ENCODE data around the gene SAP30BP.

The SAP30BP gene

DNA sequence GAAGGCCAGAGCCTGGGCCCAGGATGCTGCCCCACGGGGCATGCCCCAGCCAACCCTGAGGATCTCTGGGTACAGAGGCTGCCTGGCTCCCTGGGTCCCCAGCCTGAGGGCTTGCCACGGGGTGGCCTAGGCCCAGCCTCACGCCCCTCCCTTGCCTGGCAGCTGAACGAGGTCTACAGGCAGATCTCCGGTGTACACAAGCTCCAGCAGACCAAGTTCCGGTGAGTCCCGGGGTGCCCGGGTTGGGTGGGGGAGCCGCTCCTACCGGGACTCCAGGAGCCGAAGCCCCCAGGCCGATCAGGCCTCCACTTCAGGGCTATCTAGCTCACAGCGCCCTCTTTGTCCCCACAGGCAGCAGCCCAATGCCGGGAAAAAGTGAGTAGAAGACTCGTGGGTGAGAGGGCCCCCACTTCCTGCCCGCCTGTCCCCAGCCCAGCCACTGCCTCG lies 73.5 kb downstream of the SAP30BP start:
- H3K4me3 Mint-ChIP-seq: no peak overlapping the region
- TF ChIP-seq, protein P1, sequence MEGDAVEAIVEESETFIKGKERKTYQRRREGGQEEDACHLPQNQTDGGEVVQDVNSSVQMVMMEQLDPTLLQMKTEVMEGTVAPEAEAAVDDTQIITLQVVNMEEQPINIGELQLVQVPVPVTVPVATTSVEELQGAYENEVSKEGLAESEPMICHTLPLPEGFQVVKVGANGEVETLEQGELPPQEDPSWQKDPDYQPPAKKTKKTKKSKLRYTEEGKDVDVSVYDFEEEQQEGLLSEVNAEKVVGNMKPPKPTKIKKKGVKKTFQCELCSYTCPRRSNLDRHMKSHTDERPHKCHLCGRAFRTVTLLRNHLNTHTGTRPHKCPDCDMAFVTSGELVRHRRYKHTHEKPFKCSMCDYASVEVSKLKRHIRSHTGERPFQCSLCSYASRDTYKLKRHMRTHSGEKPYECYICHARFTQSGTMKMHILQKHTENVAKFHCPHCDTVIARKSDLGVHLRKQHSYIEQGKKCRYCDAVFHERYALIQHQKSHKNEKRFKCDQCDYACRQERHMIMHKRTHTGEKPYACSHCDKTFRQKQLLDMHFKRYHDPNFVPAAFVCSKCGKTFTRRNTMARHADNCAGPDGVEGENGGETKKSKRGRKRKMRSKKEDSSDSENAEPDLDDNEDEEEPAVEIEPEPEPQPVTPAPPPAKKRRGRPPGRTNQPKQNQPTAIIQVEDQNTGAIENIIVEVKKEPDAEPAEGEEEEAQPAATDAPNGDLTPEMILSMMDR (IDR thresholded peaks at IDR 0.05; ENCODE audit: unreplicated experiment in 3 of 3): no peak
- H3K27me3 Mint-ChIP-seq (ENCODE audit: low read depth): peaks cover 3% of the 10 kb centered on the region
- no peaks in the 10 kb centered on the region for H3K36me3 Mint-ChIP-seq (ENCODE audit: low read depth)
- no peaks in the 10 kb centered on the region for H3K4me1 Mint-ChIP-seq
- H3K27ac Mint-ChIP-seq: no peak overlapping the region
- H3K9me3 Mint-ChIP-seq: no peaks in the 10 kb centered on the region

DNA sequence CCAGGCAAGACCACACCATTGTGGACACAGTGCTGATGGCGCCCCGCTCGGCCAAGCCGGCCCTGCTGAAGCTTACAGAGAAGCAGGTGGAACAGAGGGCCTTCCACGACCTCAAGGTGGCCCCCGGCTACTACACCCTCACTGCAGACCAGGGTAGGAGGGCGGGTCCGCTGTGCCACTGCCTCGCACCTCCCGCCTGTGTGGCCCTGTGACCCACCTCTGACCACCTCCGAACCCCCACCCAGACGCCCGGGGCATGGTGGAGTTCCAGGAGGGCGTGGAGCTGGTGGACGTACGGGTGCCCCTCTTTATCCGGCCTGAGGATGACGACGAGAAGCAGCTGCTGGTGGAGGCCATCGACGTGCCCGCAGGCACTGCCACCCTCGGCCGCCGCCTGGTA lies 75.2 kb downstream of the SAP30BP start:
- H3K27me3 Mint-ChIP-seq (ENCODE audit: low read depth): no peaks in the 10 kb centered on the region
- H3K4me3 Mint-ChIP-seq: no peak overlapping the region
- H3K4me1 Mint-ChIP-seq: no peaks in the 10 kb centered on the region
- H3K9me3 Mint-ChIP-seq: no peaks in the 10 kb centered on the region
- H3K36me3 Mint-ChIP-seq (ENCODE audit: low read depth): no peaks in the 10 kb centered on the region
- TF ChIP-seq, protein P1 (IDR thresholded peaks at IDR 0.05; ENCODE audit: unreplicated experiment in 3 of 3): no peak
- no peak overlapping the region for H3K27ac Mint-ChIP-seq

DNA sequence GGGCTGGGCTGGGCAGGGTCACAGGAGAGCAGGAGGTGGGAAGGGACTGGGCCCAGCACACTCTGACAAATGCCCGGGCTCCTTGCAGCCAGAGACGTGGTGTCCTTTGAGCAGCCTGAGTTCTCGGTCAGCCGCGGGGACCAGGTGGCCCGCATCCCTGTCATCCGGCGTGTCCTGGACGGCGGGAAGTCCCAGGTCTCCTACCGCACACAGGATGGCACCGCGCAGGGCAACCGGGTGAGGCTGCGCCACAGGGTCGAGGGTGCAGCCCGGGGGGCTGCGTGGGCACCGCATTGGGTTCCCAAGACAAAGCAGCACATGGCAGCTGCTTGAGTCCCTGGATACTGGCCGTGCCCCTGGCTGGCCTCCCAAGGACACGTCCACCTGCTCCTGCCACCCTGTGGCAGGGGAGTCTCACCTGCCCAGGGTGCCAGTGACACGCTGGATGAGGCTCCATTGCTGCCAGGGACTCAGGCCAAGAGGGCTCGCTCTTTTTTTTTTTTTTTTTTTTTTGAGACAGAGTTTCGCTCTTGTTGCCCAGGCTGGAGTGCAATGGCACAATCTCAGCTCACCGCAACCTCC lies 76.6 kb downstream of the SAP30BP start:
- Mint-ChIP-seq H3K9me3 (no peaks in the 10 kb centered on the region), H3K27me3 (ENCODE audit: low read depth) (no peaks in the 10 kb centered on the region), H3K36me3 (ENCODE audit: low read depth) (no peaks in the 10 kb centered on the region), H3K27ac (no peak overlapping the region), H3K4me3 (no peak overlapping the region), H3K4me1 (no peaks in the 10 kb centered on the region)
- TF ChIP-seq, protein P1 (IDR thresholded peaks at IDR 0.05; ENCODE audit: unreplicated experiment in 3 of 3): no peak

DNA sequence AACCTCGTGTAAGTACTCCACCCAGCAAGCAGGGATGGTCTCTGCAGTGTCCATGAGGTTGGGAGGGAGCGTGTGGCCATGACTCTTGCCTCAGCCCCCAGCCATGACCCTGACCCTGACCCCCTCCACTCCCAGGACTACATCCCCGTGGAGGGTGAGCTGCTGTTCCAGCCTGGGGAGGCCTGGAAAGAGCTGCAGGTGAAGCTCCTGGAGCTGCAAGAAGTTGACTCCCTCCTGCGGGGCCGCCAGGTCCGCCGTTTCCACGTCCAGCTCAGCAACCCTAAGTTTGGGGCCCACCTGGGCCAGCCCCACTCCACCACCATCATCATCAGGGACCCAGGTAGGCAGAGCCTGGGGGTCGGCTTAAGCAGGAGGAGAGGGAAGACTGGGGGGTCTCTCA lies 81.6 kb downstream of the SAP30BP start:
- H3K9me3 Mint-ChIP-seq: no peaks in the 10 kb centered on the region
- TF ChIP-seq, protein P1 (IDR thresholded peaks at IDR 0.05; ENCODE audit: unreplicated experiment in 3 of 3): no peak
- no peaks in the 10 kb centered on the region for H3K27me3 Mint-ChIP-seq (ENCODE audit: low read depth)
- H3K27ac Mint-ChIP-seq: no peak overlapping the region
- H3K4me1 Mint-ChIP-seq: no peaks in the 10 kb centered on the region
- H3K36me3 Mint-ChIP-seq (ENCODE audit: low read depth): no peaks in the 10 kb centered on the region
- H3K4me3 Mint-ChIP-seq: no peak overlapping the region

DNA sequence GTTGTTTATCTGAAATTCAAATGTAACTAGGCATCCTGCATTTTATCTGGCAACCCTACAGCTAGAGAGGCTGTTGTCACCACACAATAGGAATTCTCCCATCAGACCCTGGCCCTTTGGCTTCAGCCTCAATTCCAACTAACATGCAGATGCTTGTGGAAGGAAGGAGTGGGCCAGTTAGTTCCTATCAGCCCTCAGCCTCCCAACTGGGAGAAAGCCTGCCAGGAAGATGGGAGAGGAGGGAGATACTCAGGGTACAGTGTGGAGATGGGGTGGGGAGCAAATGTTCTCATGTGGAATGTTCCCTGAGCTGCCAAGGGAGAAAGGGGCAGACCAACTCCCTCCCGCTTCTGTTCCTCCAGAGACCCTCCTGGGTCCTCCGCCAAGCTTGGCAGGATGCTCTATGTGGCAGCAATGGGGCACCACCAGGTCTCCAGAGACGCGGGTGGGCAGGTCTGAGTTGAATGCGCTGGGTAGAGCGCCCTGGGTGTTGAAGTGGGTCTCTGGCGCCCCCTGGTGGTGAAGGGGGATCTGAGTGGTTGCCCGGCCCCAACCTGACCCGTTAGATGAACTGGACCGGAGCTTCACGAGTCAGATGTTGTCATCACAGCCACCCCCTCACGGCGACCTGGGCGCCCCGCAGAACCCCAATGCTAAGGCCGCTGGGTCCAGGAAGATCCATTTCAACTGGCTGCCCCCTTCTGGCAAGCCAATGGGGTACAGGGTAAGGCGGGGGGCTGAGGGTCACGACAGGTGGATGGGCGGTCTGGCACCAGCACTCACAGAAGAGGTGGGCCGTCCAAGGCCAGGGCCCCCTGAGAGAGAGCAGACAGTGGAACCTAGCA lies 82.6 kb downstream of the SAP30BP start:
- Mint-ChIP-seq H3K36me3 (ENCODE audit: low read depth) (no peaks in the 10 kb centered on the region), H3K9me3 (no peaks in the 10 kb centered on the region), H3K27ac (no peak overlapping the region), H3K4me3 (no peak overlapping the region), H3K27me3 (ENCODE audit: low read depth) (no peaks in the 10 kb centered on the region), H3K4me1 (peaks cover 4% of the 10 kb centered on the region)
- TF ChIP-seq, protein P1 (IDR thresholded peaks at IDR 0.05; ENCODE audit: unreplicated experiment in 3 of 3): peak; percentile 92 to 94 (median 93)

All from nephron (organoid).